Measurements from ENCODE around the gene DIABLO.
"Not testable (repeated sequence)": the region's sequence is repeated elsewhere in the genome, so short reads cannot be mapped to it uniquely, and the experiment has no call there.

The DIABLO gene

GRCh38 chr12:122208073-122208820, 17.6 kb downstream of the DIABLO start:
- DNase-seq, result no peak

- no peak for DNase-seq
Measured at GRCh38 chr12:122207391-122207790, 18.5 kb downstream of the DIABLO start.

GRCh38 chr12:122206976-122207375, 18.9 kb downstream of the DIABLO start:
- no peak for DNase-seq

GRCh38 chr12:122206111-122206881, 19.6 kb downstream of the DIABLO start:
- DNase-seq, result no peak

- no peak for DNase-seq
Measured at GRCh38 chr12:122205053-122205925, 20.6 kb downstream of the DIABLO start.

GRCh38 chr12:122204167-122205052, 21.4 kb downstream of the DIABLO start:
- DNase-seq, result peak; percentile 35

- peak; percentile 75 for DNase-seq
Measured at GRCh38 chr12:122203301-122204166, 22.3 kb downstream of the DIABLO start, which contains the start of gene B3GNT4. Gene B3GNT4 (plus strand): TSS chr12:122203709. CDS start chr12:122204619, 910 bp downstream.

- DNase-seq, result not testable (repeated sequence)
Measured at GRCh38 chr12:122202811-122203210, 23.0 kb downstream of the DIABLO start.

GRCh38 chr12:122202017-122202416, 23.8 kb downstream of the DIABLO start:
- no peak for DNase-seq

GRCh38 chr12:122201381-122201780, 24.5 kb downstream of the DIABLO start:
- DNase-seq, result no peak

GRCh38 chr12:122200541-122201175, 25.2 kb downstream of the DIABLO start:
- DNase-seq, result no peak

GRCh38 chr12:122199484-122200355, 26.1 kb downstream of the DIABLO start:
- DNase-seq, result no peak

GRCh38 chr12:122197612-122197966, 28.3 kb downstream of the DIABLO start:
- DNase-seq, result no peak

- DNase-seq, result no peak
Measured at GRCh38 chr12:122195405-122195804, 30.4 kb downstream of the DIABLO start.

GRCh38 chr12:122194804-122195203, 31.0 kb downstream of the DIABLO start:
- no peak for DNase-seq

- DNase-seq, result no peak
Measured at GRCh38 chr12:122192441-122192840, 33.4 kb downstream of the DIABLO start.

- DNase-seq, result peak; percentile 72
Measured at GRCh38 chr12:122190842-122191668, 34.8 kb downstream of the DIABLO start.

- DNase-seq, result no peak
Measured at GRCh38 chr12:122189626-122190475, 36.0 kb downstream of the DIABLO start.
